ENCODE results near the gene HTR2B.

DNA sequence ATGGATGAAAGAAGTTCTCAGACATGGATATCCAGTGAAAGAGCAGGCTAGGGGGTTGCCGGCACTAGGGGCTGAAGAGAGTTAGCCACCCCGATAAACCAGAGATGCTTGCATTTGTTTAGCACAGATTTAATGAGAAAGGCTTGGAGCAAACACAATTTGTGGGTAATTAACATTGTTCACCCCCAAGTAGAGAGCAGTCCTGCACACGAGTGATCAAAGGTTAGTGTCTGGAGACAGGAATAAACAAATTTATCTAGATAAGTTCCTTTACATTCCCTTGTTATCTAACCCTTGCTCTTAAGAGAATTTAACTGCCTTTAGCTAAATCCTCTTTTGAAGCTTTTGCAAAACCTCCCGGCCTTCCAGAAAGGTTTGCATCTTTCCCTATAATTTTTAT lies 23.9 kb downstream of the HTR2B start:
- TF ChIP-seq ZNF274 (IDR thresholded peaks at IDR 0.05; ENCODE audit: low read depth, low read length) (no peak), YY1 (IDR thresholded peaks at IDR 0.05; ENCODE audit: insufficient read depth, insufficient read length) (no peak)

Measured in NT2/D1 (cell line).